H1 (cell line): ENCODE results near the gene MT1X. TPM values are rescaled to one million over a fixed set of nuclear protein-coding genes. Genes with fewer than 3 reads are reported as not detected.

Source experiments
- ASH2L ChIP-seq: fragments of 200-600, 300-600 bp; sonication (generic); IDR thresholded peaks from one replicate; pipeline ENCODE4 v1.7.1; 2017; ENCODE audit warnings: low read length
- CHD2 ChIP-seq: IDR thresholded peaks from 2 replicates; pipeline ENCODE4 v1.6.1; 2012; ENCODE audit warnings: low read length, improper control_type of control experiment
- CTBP2 ChIP-seq: IDR thresholded peaks from 2 replicates; pipeline ENCODE4 v1.7.0; 2011; ENCODE audit warnings: borderline replicate concordance, mild to moderate bottlenecking, moderate library complexity, mixed read lengths, low read length; ENCODE audit not compliant: insufficient read depth, insufficient read length
- FOSL1 ChIP-seq: IDR thresholded peaks from 2 replicates; pipeline ENCODE4 v1.6.1; 2011; ENCODE audit warnings: mild to moderate bottlenecking, low read depth, low read length, moderate library complexity; ENCODE audit not compliant: insufficient read depth
- KDM4A ChIP-seq: IDR thresholded peaks from one replicate; pipeline ENCODE4 v1.7.1; 2012; ENCODE audit warnings: low read depth, mild to moderate bottlenecking, moderate library complexity, low read length, inconsistent platforms; ENCODE audit not compliant: severe bottlenecking
- MAFK ChIP-seq: IDR thresholded peaks from 2 replicates; pipeline ENCODE4 v1.6.1; 2012; ENCODE audit warnings: low read depth, mild to moderate bottlenecking, improper control_type of control experiment, low read length
- POLR2A ChIP-seq, 2 experiments: IDR thresholded peaks; 1 replicate in 1 of 2; 2 replicates in 1 of 2; pipeline ENCODE4 v1.6.1; 2011; ENCODE audit warnings: low read depth in 2 of 2, low read length in 2 of 2, mild to moderate bottlenecking in 2 of 2; ENCODE audit errors: control extremely low read depth in 1 of 2
- RAD21 ChIP-seq, 2 experiments: IDR thresholded peaks in 1 of 2; conservative IDR thresholded peaks in 1 of 2; 2 replicates each; pipeline ENCODE4 v1.6.1; 2011; ENCODE audit warnings: low read depth in 2 of 2, low read length in 2 of 2, improper control_type of control experiment in 1 of 2, inconsistent platforms in 1 of 2, mild to moderate bottlenecking in 1 of 2, moderate library complexity in 1 of 2
- SAP30 ChIP-seq: fragments of 300-600 bp; sonication (generic); IDR thresholded peaks from 2 replicates; pipeline ENCODE4 v1.7.1; 2012; ENCODE audit warnings: low read length, moderate library complexity, mild to moderate bottlenecking, inconsistent platforms; ENCODE audit not compliant: insufficient read depth, insufficient replicate concordance
- SIX5 ChIP-seq: IDR thresholded peaks from 2 replicates; pipeline ENCODE4 v1.6.1; 2011; ENCODE audit warnings: mild to moderate bottlenecking, low read depth, low read length
- SP1 ChIP-seq: IDR thresholded peaks from 2 replicates; pipeline ENCODE4 v1.6.1; 2011; ENCODE audit warnings: low read depth, low read length
- TBP ChIP-seq: IDR thresholded peaks from 2 replicates; pipeline ENCODE4 v1.6.1; 2011; ENCODE audit warnings: low read depth, low read length, improper control_type of control experiment
- ZNF274 ChIP-seq: IDR thresholded peaks from 2 replicates; pipeline ENCODE4 v1.7.0; 2012; ENCODE audit warnings: low read length, borderline replicate concordance; ENCODE audit errors: extremely low read depth
- polyA plus RNA-seq, 7 experiments: library from polyadenylated mRNA; depleted of rRNA in 3 of 7; stranded (reverse) in 5 of 7; unstranded in 2 of 7; fragments of >200 nt in 5 of 7; fragments of 200-250 nt in 2 of 7; gene quantifications; 1 replicate in 5 of 7; 2 replicates in 1 of 7; 4 replicates in 1 of 7; pipeline versions ENCODE4 v1.2.1 to v1.2.3, GENCODE V29; 2011 to 2013; ENCODE audit warnings: missing spikeins in 2 of 7, mixed read lengths in 2 of 7
- total RNA-seq: library from RNA; stranded (reverse); fragmentation: NEBNext Ultra II Directional; extraction: Animal tissue kit (Norgen Biotek cat#: 25700); gene quantifications from 2 replicates; pipeline ENCODE4 v1.2.1, GENCODE V29; 2021
- TF ChIP-seq, protein P1 (sequence below): IDR thresholded peaks from 2 replicates; pipeline ENCODE4 v1.6.1; 2011; ENCODE audit warnings: low read length, improper control_type of control experiment
- TF ChIP-seq, protein P2 (sequence below), 3 experiments: IDR thresholded peaks; 1 replicate in 2 of 3; 2 replicates in 1 of 3; pipeline versions ENCODE4 v1.5.1 to v1.6.1; 2011; ENCODE audit warnings: low read length in 3 of 3, mild to moderate bottlenecking in 3 of 3, inconsistent platforms in 2 of 3, low read depth in 1 of 3, moderate library complexity in 1 of 3; ENCODE audit not compliant: insufficient read depth in 1 of 3; ENCODE audit errors: control extremely low read depth in 1 of 3
- TF ChIP-seq, protein P3 (sequence below): IDR thresholded peaks from 2 replicates; pipeline ENCODE4 v1.6.1; 2012; ENCODE audit warnings: low read length, inconsistent platforms

Gene MT1X
- total and polyA plus RNA-seq, 2 of the 8 experiments (the other 6 are each of a cell fraction or from before 2014, with no cell fraction given), result 52.4 to 1,060 TPM

DNA sequence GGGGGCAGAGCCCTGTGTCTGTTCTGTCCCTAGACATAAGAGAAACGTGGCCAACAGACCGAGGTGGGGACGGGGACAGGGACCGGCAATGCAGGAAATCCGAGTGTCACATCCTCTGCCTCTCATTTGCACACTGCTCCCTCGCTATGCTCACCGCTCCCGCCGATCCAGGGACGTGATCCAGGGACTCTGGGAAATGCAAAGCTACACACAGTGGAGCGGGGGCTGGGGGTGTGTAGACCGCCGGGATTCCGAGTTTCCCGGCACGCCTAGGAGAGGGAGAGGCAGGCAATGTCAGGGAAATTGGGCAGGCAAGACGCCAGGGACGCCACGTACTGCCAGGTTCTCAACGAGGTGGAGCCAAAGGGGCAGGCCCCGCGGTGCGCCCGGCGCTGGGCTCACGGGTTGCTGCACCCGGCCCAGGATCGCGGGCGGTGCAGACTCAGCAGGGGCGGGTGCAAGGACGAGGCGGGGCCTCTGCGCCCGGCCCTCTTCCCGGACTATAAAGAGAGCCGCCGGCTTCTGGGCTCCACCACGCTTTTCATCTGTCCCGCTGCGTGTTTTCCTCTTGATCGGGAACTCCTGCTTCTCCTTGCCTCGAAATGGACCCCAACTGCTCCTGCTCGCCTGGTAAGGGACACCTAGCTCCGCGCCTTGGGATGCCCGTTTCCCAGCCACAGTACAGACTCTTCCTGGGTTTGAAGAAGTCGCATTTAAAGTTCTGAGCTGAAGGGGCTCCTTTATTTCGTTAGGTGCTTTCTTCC is at the start of gene MT1X (continued):
- TF ChIP-seq RAD21 (IDR thresholded peaks at IDR 0.05 in 1 of 2, conservative IDR thresholded peaks at IDR 0.05 in 1 of 2; ENCODE audit: low read depth in 2 of 2, low read length in 2 of 2), result no peak
- TF ChIP-seq SAP30, result no peak
- TF ChIP-seq TBP, result peak; percentile 87; the same call in 1 of the 2 replicates
- TF ChIP-seq ZNF274, result no peak
- TF ChIP-seq SIX5, result no peak
- TF ChIP-seq, protein P1, sequence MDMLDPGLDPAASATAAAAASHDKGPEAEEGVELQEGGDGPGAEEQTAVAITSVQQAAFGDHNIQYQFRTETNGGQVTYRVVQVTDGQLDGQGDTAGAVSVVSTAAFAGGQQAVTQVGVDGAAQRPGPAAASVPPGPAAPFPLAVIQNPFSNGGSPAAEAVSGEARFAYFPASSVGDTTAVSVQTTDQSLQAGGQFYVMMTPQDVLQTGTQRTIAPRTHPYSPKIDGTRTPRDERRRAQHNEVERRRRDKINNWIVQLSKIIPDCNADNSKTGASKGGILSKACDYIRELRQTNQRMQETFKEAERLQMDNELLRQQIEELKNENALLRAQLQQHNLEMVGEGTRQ, result no peak
- no peak for TF ChIP-seq MAFK
- peak in 1 of 2 experiments; percentile 61; a peak in 2 of 3 replicates for TF ChIP-seq POLR2A (IDR thresholded peaks at IDR 0.05; ENCODE audit: control extremely low read depth in 1 of 2, low read depth in 2 of 2, low read length in 2 of 2)
- TF ChIP-seq SP1, result no peak
- TF ChIP-seq KDM4A, result peak; percentile 86
- TF ChIP-seq ASH2L, result peak; percentile 27
- no peak for TF ChIP-seq FOSL1
- TF ChIP-seq, protein P2, sequence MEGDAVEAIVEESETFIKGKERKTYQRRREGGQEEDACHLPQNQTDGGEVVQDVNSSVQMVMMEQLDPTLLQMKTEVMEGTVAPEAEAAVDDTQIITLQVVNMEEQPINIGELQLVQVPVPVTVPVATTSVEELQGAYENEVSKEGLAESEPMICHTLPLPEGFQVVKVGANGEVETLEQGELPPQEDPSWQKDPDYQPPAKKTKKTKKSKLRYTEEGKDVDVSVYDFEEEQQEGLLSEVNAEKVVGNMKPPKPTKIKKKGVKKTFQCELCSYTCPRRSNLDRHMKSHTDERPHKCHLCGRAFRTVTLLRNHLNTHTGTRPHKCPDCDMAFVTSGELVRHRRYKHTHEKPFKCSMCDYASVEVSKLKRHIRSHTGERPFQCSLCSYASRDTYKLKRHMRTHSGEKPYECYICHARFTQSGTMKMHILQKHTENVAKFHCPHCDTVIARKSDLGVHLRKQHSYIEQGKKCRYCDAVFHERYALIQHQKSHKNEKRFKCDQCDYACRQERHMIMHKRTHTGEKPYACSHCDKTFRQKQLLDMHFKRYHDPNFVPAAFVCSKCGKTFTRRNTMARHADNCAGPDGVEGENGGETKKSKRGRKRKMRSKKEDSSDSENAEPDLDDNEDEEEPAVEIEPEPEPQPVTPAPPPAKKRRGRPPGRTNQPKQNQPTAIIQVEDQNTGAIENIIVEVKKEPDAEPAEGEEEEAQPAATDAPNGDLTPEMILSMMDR (IDR thresholded peaks at IDR 0.05; ENCODE audit: control extremely low read depth in 1 of 3, insufficient read depth in 1 of 3, low read depth in 1 of 3, low read length in 3 of 3), result no peak
- TF ChIP-seq CTBP2, result no peak
- TF ChIP-seq, protein P3, sequence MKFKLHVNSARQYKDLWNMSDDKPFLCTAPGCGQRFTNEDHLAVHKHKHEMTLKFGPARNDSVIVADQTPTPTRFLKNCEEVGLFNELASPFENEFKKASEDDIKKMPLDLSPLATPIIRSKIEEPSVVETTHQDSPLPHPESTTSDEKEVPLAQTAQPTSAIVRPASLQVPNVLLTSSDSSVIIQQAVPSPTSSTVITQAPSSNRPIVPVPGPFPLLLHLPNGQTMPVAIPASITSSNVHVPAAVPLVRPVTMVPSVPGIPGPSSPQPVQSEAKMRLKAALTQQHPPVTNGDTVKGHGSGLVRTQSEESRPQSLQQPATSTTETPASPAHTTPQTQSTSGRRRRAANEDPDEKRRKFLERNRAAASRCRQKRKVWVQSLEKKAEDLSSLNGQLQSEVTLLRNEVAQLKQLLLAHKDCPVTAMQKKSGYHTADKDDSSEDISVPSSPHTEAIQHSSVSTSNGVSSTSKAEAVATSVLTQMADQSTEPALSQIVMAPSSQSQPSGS, result no peak
- no peak for TF ChIP-seq CHD2
